ENCODE measurements around the gene SFXN5. TPM values are rescaled to one million over a fixed set of nuclear protein-coding genes. Genes with fewer than 3 reads are reported as not detected.
A peak's percentile ranks its signal among the peaks of the same experiment; 100 is the strongest.

The SFXN5 gene
- total and polyA plus RNA-seq, 11 donors, result 6.0 to 12.5 (median 8.7) TPM

DNA sequence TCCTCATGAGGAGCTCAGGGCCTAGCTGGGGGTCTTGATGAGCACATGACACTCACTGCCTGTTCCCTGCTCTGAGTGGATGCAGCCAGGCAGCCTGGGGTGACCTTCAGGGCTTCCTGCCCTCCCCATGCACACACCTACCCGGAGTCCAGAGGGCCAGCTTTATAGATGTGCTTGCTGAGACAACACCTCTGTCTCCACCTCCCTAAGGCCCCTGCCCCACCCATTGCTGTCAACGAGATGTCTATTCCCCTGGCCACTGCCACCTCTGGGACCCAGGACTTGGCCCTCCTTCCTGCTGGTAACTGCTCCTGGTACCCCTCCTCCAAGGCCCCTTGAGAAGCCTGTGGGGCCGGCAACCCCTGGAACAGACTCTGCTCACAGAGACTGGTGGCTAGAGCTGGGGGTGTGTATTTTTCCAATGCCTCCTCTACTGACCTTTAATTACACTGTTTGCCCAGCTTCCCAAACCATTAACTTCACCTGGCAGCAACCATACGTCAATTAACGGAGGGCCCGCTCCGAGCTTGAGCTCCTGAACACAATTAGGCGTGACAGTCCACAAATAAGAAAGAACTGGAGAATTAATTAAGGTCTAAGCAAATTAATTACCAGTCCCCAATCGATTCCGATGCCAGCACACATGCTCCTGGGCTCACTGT is 87.9 kb downstream of the SFXN5 start:
- 55 to 63% (median 59%) methylated on average over 10 of the region's 10 CpGs for WGBS, 4 donors
- no peaks in the 10 kb centered on the region for H3K9me3 ChIP-seq
- TF ChIP-seq POLR2A (IDR thresholded peaks at IDR 0.05) (no peak), CTCF (IDR thresholded peaks at IDR 0.05) (no peak)
- peaks cover 0 to 69% (median 39%) of the 10 kb centered on the region in 12 donors for H3K4me1 ChIP-seq
- DNase-seq (peak in 2 of 5 donors; percentile 41 to 52), ATAC-seq (peak in 3 of 4 donors; percentile 10 to 35 (median 21))
- H3K27me3 ChIP-seq, result no peaks in the 10 kb centered on the region
- peak overlapping the region; percentile 27 to 96 (median 84) for H3K27ac ChIP-seq
- no peak overlapping the region for H3K4me3 ChIP-seq
- H3K36me3 ChIP-seq, result peaks cover 0 to 18% (median 4%) of the 10 kb centered on the region in 9 donors
- intact Hi-C loops (cut with DNase I), result no loop called here

- ATAC-seq (no peak), DNase-seq (peak in 1 of 5 donors; percentile 32)
- Histone ChIP-seq H3K27me3 (no peaks in the 10 kb centered on the region), H3K9me3 (no peaks in the 10 kb centered on the region), H3K27ac (peak overlapping the region; percentile 4 to 96 (median 84)), H3K36me3 (peaks cover 0 to 14% (median 4%) of the 10 kb centered on the region in 9 donors), H3K4me1 (peaks cover 0 to 69% (median 39%) of the 10 kb centered on the region in 12 donors), H3K4me3 (no peak overlapping the region)
- intact Hi-C loops (cut with DNase I), result no loop called here
- 80 to 89% (median 84%) methylated on average over 10 to 11 of the region's 11 CpGs for WGBS, 4 donors
- TF ChIP-seq POLR2A (IDR thresholded peaks at IDR 0.05) (no peak), CTCF (IDR thresholded peaks at IDR 0.05) (no peak)
These were observed 88.6 kb downstream of the SFXN5 start for GRCh38 chr2:72982781-72983499.

DNA sequence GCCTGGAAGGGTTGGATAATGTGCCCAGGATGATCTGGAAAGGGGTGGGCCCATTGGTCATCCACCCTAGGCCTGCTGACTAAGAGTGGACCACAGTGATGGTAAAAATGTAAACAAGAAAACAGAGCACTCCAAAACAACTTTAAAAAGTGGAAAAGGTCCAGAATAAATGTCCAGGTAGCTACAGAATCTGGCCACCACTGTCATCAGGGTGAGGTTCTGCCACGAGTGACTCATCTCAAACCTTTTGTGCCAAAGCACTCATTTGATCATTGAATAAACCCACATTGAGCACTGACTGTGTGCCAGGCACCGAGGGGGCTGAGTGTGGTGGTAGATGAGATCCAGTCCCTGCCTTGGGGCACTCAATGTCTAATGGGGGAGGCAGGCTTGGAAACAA is 89.3 kb downstream of the SFXN5 start:
- no peaks in the 10 kb centered on the region for H3K27me3 ChIP-seq
- DNase-seq (no peak), ATAC-seq (no peak)
- peak overlapping the region in 5 of 12 donors; percentile 76 to 91 (median 84) for H3K27ac ChIP-seq
- peaks cover 0 to 7% (median 0%) of the 10 kb centered on the region in 9 donors for H3K36me3 ChIP-seq
- no peak overlapping the region for H3K4me3 ChIP-seq
- TF ChIP-seq POLR2A (IDR thresholded peaks at IDR 0.05) (no peak), CTCF (IDR thresholded peaks at IDR 0.05) (no peak)
- no peaks in the 10 kb centered on the region for H3K9me3 ChIP-seq
- intact Hi-C loops (cut with DNase I), result no loop called here
- peaks cover 0 to 69% (median 39%) of the 10 kb centered on the region in 12 donors for H3K4me1 ChIP-seq
- 69 to 97% (median 90%) methylated on average over 2 of the region's 2 CpGs for WGBS, 4 donors

GRCh38 chr2:72981536-72981935 is 90.0 kb downstream of the SFXN5 start:
- intact Hi-C loops (cut with DNase I), result no loop called here
- Histone ChIP-seq H3K9me3 (no peaks in the 10 kb centered on the region), H3K27me3 (no peaks in the 10 kb centered on the region), H3K27ac (peak overlapping the region in 4 of 12 donors; percentile 18 to 70 (median 41)), H3K36me3 (peaks cover 0 to 5% (median 0%) of the 10 kb centered on the region in 9 donors), H3K4me1 (peaks cover 0 to 65% (median 38%) of the 10 kb centered on the region in 12 donors), H3K4me3 (no peak overlapping the region)
- DNase-seq (peak in 2 of 5 donors; percentile 30 to 60), ATAC-seq (no peak)
- WGBS, 4 donors, result 90 to 95% (median 93%) methylated on average over 5 of the region's 5 CpGs
- TF ChIP-seq CTCF (IDR thresholded peaks at IDR 0.05) (no peak), POLR2A (IDR thresholded peaks at IDR 0.05) (no peak)

Data from heart left ventricle (tissue), 16 donors.